Tibial nerve (tissue), 4 donors: ENCODE measurements around the gene CYB561D1.

Source experiments
- CTCF ChIP-seq, 5 experiments: fragments of 200-600 bp in 3 of 5; fragments of 450-650 bp in 2 of 5; sonication (generic) in 3 of 5; IDR thresholded peaks; one replicate each; pipeline ENCODE4 v1.5.1; 2016 to 2019; ENCODE audit warnings: antibody characterized with exemption in 5 of 5, mild to moderate bottlenecking in 3 of 5, moderate library complexity in 2 of 5
- EP300 ChIP-seq, 2 donors: sonication (generic); formaldehyde crosslinking; IDR thresholded peaks; one replicate each; pipeline ENCODE4 v1.6.1; 2017; ENCODE audit warnings: antibody characterized with exemption in 2 of 2, mild to moderate bottlenecking in 1 of 2

GRCh38 chr1:109528712-109529111 lies 34.8 kb downstream of the CYB561D1 start:
- no peak for TF ChIP-seq CTCF (IDR thresholded peaks at IDR 0.05)
- TF ChIP-seq EP300 (IDR thresholded peaks at IDR 0.05), result no peak
